ENCODE results near the gene KRT79. TPM values are rescaled to one million over a fixed set of nuclear protein-coding genes. Genes with fewer than 3 reads are reported as not detected.
"Not testable (repeated sequence)": the region's sequence is repeated elsewhere in the genome, so short reads cannot be mapped to it uniquely, and the experiment has no call there.

The KRT79 gene
- not detected for total RNA-seq

- no peak for DNase-seq (ENCODE audit: low spot score)
Measured at GRCh38 chr12:52833922-52834726, at the start of gene KRT79. KRT79 (minus strand) TSS chr12:52834311; CDS start chr12:52834260, 51 bp downstream.

GRCh38 chr12:52880499-52880898, 46.4 kb upstream of the KRT79 start:
- DNase-seq (ENCODE audit: low spot score); intact Hi-C loops (cut with DNase I); ATAC-seq: not testable (repeated sequence)

More at GRCh38 chr12:52833922-52834726, at the start of gene KRT79:
- intact Hi-C loops (cut with DNase I): no loop called here
- ATAC-seq: no peak

GRCh38 chr12:52879394-52880351, 45.6 kb upstream of the KRT79 start:
- DNase-seq (ENCODE audit: low spot score) (peak; percentile 85), ATAC-seq (peak; percentile 90)
- intact Hi-C loops (cut with DNase I): loop anchor here (5.0 to 10.0 kb wide), 2 partner anchors 297 to 505 kb away; no protein-coding TSS in a partner anchor

GRCh38 chr12:52878507-52879393, 44.6 kb upstream of the KRT79 start:
- ATAC-seq (no peak), DNase-seq (ENCODE audit: low spot score) (no peak)
- intact Hi-C loops (cut with DNase I): loop anchor here (5.0 to 10.0 kb wide), 2 partner anchors 296 to 504 kb away; no protein-coding TSS in a partner anchor

- ATAC-seq (no peak), DNase-seq (ENCODE audit: low spot score) (no peak)
- intact Hi-C loops (cut with DNase I): loop anchor here (5.0 to 10.0 kb wide), 2 partner anchors 295 to 502 kb away; no protein-coding TSS in a partner anchor
Measured at GRCh38 chr12:52877242-52877641, 43.1 kb upstream of the KRT79 start.

- intact Hi-C loops (cut with DNase I): loop anchor here (5.0 to 10.0 kb wide), 2 partner anchors 294 to 502 kb away; no protein-coding TSS in a partner anchor
- no peak for ATAC-seq
- DNase-seq (ENCODE audit: low spot score): peak; percentile 75
Measured at GRCh38 chr12:52876372-52876771, 42.3 kb upstream of the KRT79 start.

GRCh38 chr12:52874573-52875435, 40.7 kb upstream of the KRT79 start:
- ATAC-seq: no peak
- intact Hi-C loops (cut with DNase I): loop anchor here (5.0 to 10.0 kb wide), 3 partner anchors 293 to 718 kb away; no protein-coding TSS in a partner anchor
- DNase-seq (ENCODE audit: low spot score): no peak

GRCh38 chr12:52873832-52874572, 39.9 kb upstream of the KRT79 start:
- DNase-seq (ENCODE audit: low spot score) (peak; percentile 93), ATAC-seq (peak; percentile 72)
- intact Hi-C loops (cut with DNase I): loop anchor here (5.0 to 10.0 kb wide), 2 partner anchors 499 to 717 kb away; no protein-coding TSS in a partner anchor

GRCh38 chr12:52873513-52873831, 39.4 kb upstream of the KRT79 start:
- intact Hi-C loops (cut with DNase I): loop anchor here (5.0 to 10.0 kb wide), 2 partner anchors 499 to 716 kb away; no protein-coding TSS in a partner anchor
- DNase-seq (ENCODE audit: low spot score) (no peak), ATAC-seq (no peak)

GRCh38 chr12:52872644-52873389, 38.7 kb upstream of the KRT79 start:
- ATAC-seq (no peak), DNase-seq (ENCODE audit: low spot score) (no peak)
- intact Hi-C loops (cut with DNase I): loop anchor here (5.0 to 10.0 kb wide), 2 partner anchors 498 to 716 kb away; no protein-coding TSS in a partner anchor

GRCh38 chr12:52871291-52872039, 37.4 kb upstream of the KRT79 start:
- intact Hi-C loops (cut with DNase I): loop anchor here (5.0 to 10.0 kb wide), 2 partner anchors 497 to 714 kb away; no protein-coding TSS in a partner anchor
- peak; percentile 74 for ATAC-seq
- peak; percentile 80 for DNase-seq (ENCODE audit: low spot score)

- intact Hi-C loops (cut with DNase I): loop anchor here (5.0 to 10.0 kb wide), 2 partner anchors 496 to 713 kb away; no protein-coding TSS in a partner anchor
- ATAC-seq (peak; percentile 25), DNase-seq (ENCODE audit: low spot score) (peak; percentile 80)
Measured at GRCh38 chr12:52870361-52871290, 36.5 kb upstream of the KRT79 start.

GRCh38 chr12:52867642-52868041, 33.5 kb upstream of the KRT79 start:
- intact Hi-C loops (cut with DNase I): no loop called here
- ATAC-seq: peak; percentile 35
- peak; percentile 79 for DNase-seq (ENCODE audit: low spot score)

GRCh38 chr12:52867152-52867551, 33.0 kb upstream of the KRT79 start:
- DNase-seq (ENCODE audit: low spot score) (no peak), ATAC-seq (no peak)
- intact Hi-C loops (cut with DNase I): no loop called here

Data from sciatic nerve (tissue), 2 donors.